Cardiac muscle cell (in vitro differentiated cells and primary cell): ENCODE measurements around the gene NHSL2. TPM values are rescaled to one million over a fixed set of nuclear protein-coding genes. Genes with fewer than 3 reads are reported as not detected.
A peak's percentile ranks its signal among the peaks of the same experiment; 100 is the strongest.

ENCODE experiments used
- DNase-seq, 2 donors: peaks; one replicate each; pipeline versions ENCODE4 v3.0.0 to v3.0.0-alpha.2; 2010 to 2017; ENCODE audit warnings: low read depth in 1 of 2, low spot score in 1 of 2
- H3K27ac ChIP-seq: fragments of 200-600 bp; sonication (generic); 2 replicates; pipeline ENCODE4 v1.5.1; 2016
- H3K27me3 ChIP-seq: fragments of 200-600 bp; sonication (generic); 2 replicates; pipeline ENCODE4 v1.6.0; 2016; ENCODE audit warnings: control low read depth
- H3K36me3 ChIP-seq: fragments of 200-600 bp; sonication (generic); 2 replicates; pipeline ENCODE4 v1.5.1; 2016; ENCODE audit warnings: control low read depth
- H3K4me1 ChIP-seq: fragments of 200-600 bp; sonication (generic); 2 replicates; pipeline ENCODE4 v1.8.1; 2017; ENCODE audit warnings: low read depth, mild to moderate bottlenecking, mixed run types
- H3K4me3 ChIP-seq: fragments of 200-600 bp; sonication (generic); 2 replicates; pipeline ENCODE4 v1.5.1; 2016; ENCODE audit warnings: mild to moderate bottlenecking
- H3K9me3 ChIP-seq: fragments of 200-600 bp; sonication (generic); 2 replicates; pipeline ENCODE4 v1.5.1; 2017; ENCODE audit warnings: low read depth, mild to moderate bottlenecking, control low read depth
- polyA plus RNA-seq: library from polyadenylated mRNA; unstranded; fragments of >200 nt; fragmentation: Nextera tagmentation; extraction: Ambion mirVana; gene quantifications from 2 replicates; pipeline ENCODE4 v1.2.1, GENCODE V29; 2016
- total RNA-seq: library from RNA; depleted of rRNA; stranded (reverse); fragments of >200 nt; gene quantifications from 2 replicates; pipeline ENCODE4 v1.2.3, GENCODE V29; 2016
- TF ChIP-seq, protein P1 (sequence below): IDR thresholded peaks from 2 replicates; pipeline ENCODE4 v1.5.1; 2012; ENCODE audit warnings: low read depth, mild to moderate bottlenecking, low read length

NHSL2 gene
- total and polyA plus RNA-seq, 2 experiments from 2014 or later = 6.6 to 7.9 TPM

DNA sequence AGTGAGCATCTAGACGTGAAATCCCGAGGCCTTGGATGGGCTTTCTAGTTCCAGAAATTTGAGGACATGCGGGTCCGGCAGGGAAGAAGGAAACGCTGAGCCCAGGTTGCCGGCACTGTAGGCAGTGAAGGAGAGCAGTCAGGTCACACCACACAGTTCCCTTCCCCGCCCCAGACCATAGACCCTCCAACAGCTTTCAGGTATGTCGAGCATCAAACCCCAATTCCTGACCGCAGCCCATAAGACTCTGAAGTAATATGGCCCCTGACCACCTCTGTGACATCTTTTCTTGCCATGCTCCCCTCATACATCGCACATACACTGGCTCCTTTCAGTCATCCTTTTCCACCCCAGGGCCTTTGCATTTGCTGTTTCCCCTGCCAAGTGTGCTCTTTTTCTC lies 198.0 kb downstream of the NHSL2 start:
- no peak for DNase-seq
- no peaks in the 10 kb centered on the region for H3K36me3 ChIP-seq
- no peaks in the 10 kb centered on the region for H3K27me3 ChIP-seq
- no peaks in the 10 kb centered on the region for H3K4me1 ChIP-seq
- H3K4me3 ChIP-seq = no peak overlapping the region
- H3K9me3 ChIP-seq = no peaks in the 10 kb centered on the region
- TF ChIP-seq, protein P1, sequence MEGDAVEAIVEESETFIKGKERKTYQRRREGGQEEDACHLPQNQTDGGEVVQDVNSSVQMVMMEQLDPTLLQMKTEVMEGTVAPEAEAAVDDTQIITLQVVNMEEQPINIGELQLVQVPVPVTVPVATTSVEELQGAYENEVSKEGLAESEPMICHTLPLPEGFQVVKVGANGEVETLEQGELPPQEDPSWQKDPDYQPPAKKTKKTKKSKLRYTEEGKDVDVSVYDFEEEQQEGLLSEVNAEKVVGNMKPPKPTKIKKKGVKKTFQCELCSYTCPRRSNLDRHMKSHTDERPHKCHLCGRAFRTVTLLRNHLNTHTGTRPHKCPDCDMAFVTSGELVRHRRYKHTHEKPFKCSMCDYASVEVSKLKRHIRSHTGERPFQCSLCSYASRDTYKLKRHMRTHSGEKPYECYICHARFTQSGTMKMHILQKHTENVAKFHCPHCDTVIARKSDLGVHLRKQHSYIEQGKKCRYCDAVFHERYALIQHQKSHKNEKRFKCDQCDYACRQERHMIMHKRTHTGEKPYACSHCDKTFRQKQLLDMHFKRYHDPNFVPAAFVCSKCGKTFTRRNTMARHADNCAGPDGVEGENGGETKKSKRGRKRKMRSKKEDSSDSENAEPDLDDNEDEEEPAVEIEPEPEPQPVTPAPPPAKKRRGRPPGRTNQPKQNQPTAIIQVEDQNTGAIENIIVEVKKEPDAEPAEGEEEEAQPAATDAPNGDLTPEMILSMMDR = no peak
- H3K27ac ChIP-seq = no peak overlapping the region

DNA sequence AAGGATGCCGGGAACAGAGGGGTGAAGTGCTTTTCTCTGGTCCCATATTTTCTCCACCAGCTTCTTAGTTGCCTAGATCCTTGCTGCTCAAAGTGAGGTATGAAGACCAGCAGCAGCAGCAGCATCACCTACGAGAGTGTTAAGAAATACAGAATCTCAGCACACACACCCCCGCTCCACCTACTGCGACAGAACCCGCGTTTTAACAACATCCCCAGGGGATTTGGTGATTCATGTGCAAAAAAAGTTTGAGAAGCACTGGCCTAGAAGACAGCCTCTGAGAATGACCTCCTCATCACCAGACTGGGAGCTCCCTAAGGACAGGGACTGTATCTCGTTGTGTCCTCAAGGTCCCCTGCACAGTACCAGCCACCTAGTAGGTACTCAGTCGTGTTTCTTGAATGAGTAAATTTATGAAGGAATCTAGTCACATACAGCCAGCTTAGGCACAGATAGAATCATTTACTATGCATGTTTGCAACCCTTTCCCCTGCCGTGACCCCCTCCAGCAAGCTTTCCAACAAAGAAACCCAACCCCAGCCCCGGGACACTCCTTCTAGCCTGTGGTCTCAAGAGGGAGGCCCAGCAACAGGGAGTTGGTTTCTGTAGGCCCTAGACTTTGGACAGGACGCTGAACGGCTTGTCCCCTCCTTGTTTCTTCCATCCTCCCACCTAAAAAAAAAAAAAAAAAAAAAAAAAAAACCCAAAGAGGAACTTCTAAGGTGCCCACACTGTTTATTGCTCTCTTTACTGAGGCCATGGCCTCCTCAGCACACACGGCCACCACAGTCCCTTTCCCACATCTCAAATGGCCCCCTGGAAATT lies 199.6 kb downstream of the NHSL2 start:
- H3K4me3 ChIP-seq = no peak overlapping the region
- peaks cover 9% of the 10 kb centered on the region for H3K4me1 ChIP-seq
- no peaks in the 10 kb centered on the region for H3K27me3 ChIP-seq
- H3K27ac ChIP-seq = no peak overlapping the region
- TF ChIP-seq, protein P1 = no peak
- H3K36me3 ChIP-seq = no peaks in the 10 kb centered on the region
- no peak for DNase-seq
- H3K9me3 ChIP-seq = no peaks in the 10 kb centered on the region

DNA sequence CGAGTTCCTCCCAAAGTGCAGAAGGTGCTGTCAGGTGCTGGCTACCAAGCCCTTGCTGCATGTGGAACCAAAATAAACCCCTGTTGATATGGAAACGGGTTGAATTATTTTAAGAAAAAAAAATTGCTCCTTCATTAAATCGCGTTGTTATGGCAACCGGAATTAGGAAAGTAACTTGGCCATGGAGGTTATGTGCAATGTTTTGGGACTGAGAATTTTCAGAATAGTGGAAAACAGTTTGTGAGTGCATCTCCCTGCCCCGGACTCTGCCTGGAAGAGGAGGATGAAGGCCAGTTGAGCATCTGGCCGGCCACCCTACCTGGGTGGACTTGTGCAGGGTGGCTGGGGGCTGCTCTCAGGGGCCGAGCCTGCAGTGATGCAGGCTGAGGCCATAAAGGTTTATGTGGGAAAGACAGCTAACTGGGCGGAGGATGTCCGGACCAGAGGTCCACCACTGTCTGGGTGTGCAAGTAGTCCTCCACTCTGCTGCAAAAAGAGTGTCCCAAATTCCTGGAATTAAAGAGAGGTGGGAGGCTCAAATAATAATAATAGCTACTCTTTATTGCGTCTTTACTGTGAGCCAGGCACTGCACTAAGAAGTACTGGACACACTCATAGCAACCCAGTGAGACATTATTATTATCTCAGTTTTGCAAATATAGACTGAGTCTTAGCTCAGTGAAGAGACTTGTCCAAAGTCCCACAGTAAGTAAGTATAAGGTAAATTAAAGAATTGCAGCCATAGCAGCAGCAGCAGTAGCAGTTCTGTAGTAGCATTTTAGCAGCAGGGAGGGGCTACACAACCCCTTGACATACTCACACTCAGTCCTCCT lies 200.4 kb downstream of the NHSL2 start:
- Histone ChIP-seq H3K36me3 (no peaks in the 10 kb centered on the region), H3K27me3 (no peaks in the 10 kb centered on the region), H3K4me3 (no peak overlapping the region), H3K27ac (no peak overlapping the region), H3K4me1 (peaks cover 16% of the 10 kb centered on the region), H3K9me3 (no peaks in the 10 kb centered on the region)
- TF ChIP-seq, protein P1 = no peak
- no peak for DNase-seq

DNA sequence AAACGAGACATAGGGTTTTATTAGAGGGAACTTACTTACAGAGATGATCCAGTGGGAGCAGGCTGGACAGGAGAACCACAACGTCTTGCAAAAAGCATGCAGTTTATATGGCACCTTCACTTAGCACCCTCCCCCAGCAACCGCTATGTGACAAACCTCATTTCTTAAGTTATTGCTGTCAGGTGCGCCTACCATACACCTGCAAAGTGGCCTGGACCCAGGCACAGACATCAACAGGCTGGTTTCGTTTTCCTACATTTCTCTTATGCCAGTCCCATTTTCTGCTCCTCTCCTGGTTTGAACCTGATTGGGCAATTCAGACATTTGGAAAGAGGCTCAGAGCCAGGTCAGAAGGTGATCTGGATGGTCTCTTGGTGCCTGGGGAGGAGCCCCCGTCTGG lies 202.8 kb downstream of the NHSL2 start:
- TF ChIP-seq, protein P1 = no peak
- Histone ChIP-seq H3K4me1 (peaks cover 22% of the 10 kb centered on the region), H3K4me3 (no peak overlapping the region), H3K9me3 (no peaks in the 10 kb centered on the region), H3K36me3 (no peaks in the 10 kb centered on the region), H3K27me3 (no peaks in the 10 kb centered on the region), H3K27ac (peak overlapping the region; percentile 64)
- no peak for DNase-seq

DNA sequence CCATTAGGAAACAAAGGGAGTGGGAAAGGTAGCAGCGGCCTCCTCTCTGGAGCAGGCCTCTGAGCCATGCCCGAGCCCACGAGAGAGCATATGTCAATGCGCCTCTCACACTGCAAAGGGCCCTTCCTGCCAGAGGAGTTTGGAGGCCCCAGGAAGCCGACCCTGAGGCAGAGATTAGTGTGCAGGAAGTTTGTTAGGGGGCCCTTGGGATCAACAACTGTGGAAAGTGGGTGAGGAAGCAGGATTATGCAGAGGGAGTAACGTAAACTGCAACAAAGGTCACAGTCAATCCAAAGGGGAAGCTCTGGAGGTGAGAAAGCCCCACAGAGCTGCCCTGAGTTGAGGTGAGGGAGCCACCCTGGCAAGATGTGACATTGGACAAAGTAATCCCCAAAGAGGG lies 203.7 kb downstream of the NHSL2 start:
- H3K4me3 ChIP-seq = no peak overlapping the region
- H3K4me1 ChIP-seq = peaks cover 22% of the 10 kb centered on the region
- no peaks in the 10 kb centered on the region for H3K36me3 ChIP-seq
- TF ChIP-seq, protein P1 = no peak
- H3K27me3 ChIP-seq = no peaks in the 10 kb centered on the region
- peak overlapping the region; percentile 64 for H3K27ac ChIP-seq
- DNase-seq = no peak
- no peaks in the 10 kb centered on the region for H3K9me3 ChIP-seq
